CD4-positive, alpha-beta memory T cell (primary cell): ENCODE data around the gene FABP1. TPM values are rescaled to one million over a fixed set of nuclear protein-coding genes. Genes with fewer than 3 reads are reported as not detected.

Experiments used
- CTCF ChIA-PET: fragments of 350-600 bp; sonication (Branson Sonifier 250); formaldehyde crosslinking; loops from one replicate; lab custom pipeline; 2021; ENCODE audit warnings: inconsistent platforms; ENCODE audit not compliant: partially characterized antibody; lab: Charles Lee
- POLR2A ChIA-PET: fragments of 350-600 bp; sonication (Branson Sonifier 250); formaldehyde crosslinking; loops from one replicate; lab custom pipeline; 2021; ENCODE audit not compliant: partially characterized antibody; lab: Charles Lee
- DNase-seq, 5 donors: peaks; one replicate each; pipeline versions ENCODE4 v3.0.0 to v3.0.0-alpha.2; 2020 to 2022; ENCODE audit warnings: mixed read lengths in 1 of 5
- H3K27ac ChIP-seq: one replicate; pipeline ENCODE4 v1.7.0; 2013; ENCODE audit warnings: low read depth, low read length
- H3K27me3 ChIP-seq: 2 replicates; pipeline ENCODE4 v1.7.0; 2013; ENCODE audit warnings: mild to moderate bottlenecking, low read length, moderate library complexity; ENCODE audit not compliant: insufficient read depth
- H3K36me3 ChIP-seq: 2 replicates; pipeline ENCODE4 v1.7.0; 2013; ENCODE audit warnings: mild to moderate bottlenecking, low read length, moderate library complexity; ENCODE audit not compliant: insufficient read depth
- H3K4me1 ChIP-seq: 2 replicates; pipeline ENCODE4 v1.7.0; 2013; ENCODE audit warnings: mild to moderate bottlenecking, low read length, moderate library complexity; ENCODE audit not compliant: insufficient read depth
- H3K4me3 ChIP-seq, 2 donors: one replicate each; pipeline ENCODE4 v1.7.0; 2013; ENCODE audit warnings: low read length in 2 of 2, mild to moderate bottlenecking in 1 of 2
- H3K9me3 ChIP-seq, 2 donors: one replicate each; pipeline ENCODE4 v1.7.0; 2013; ENCODE audit warnings: low read length in 2 of 2, control low read depth in 1 of 2; ENCODE audit not compliant: control insufficient read depth in 1 of 2
- H3K27ac Mint-ChIP-seq, 7 donors: one replicate each; pipeline ENCODE4 v1.8.0; 2020 to 2021; ENCODE audit warnings: mixed read lengths in 7 of 7, mild to moderate bottlenecking in 6 of 7, inconsistent platforms in 3 of 7, moderate library complexity in 3 of 7
- H3K27me3 Mint-ChIP-seq, 2 donors: one replicate each; pipeline ENCODE4 v1.8.0; 2020 to 2021; ENCODE audit warnings: mixed read lengths in 2 of 2
- H3K36me3 Mint-ChIP-seq, 2 donors: one replicate each; pipeline ENCODE4 v1.8.0; 2020 to 2021; ENCODE audit warnings: mixed read lengths in 2 of 2, inconsistent platforms in 1 of 2, mild to moderate bottlenecking in 1 of 2
- H3K4me1 Mint-ChIP-seq, 4 donors: one replicate each; pipeline ENCODE4 v1.8.0; 2020 to 2021; ENCODE audit warnings: mixed read lengths in 4 of 4, mild to moderate bottlenecking in 1 of 4
- H3K4me3 Mint-ChIP-seq, 8 donors: one replicate each; pipeline ENCODE4 v1.8.0; 2020 to 2021; ENCODE audit warnings: mixed read lengths in 8 of 8, mild to moderate bottlenecking in 7 of 8, moderate library complexity in 6 of 8, inconsistent platforms in 3 of 8
- H3K9me3 Mint-ChIP-seq, 8 donors: one replicate each; pipeline ENCODE4 v1.8.0; 2020 to 2021; ENCODE audit warnings: mixed read lengths in 8 of 8, mild to moderate bottlenecking in 5 of 8, inconsistent platforms in 3 of 8, moderate library complexity in 1 of 8
- intact Hi-C: fragments of 100-400 bp; cut with micrococcal nuclease; formaldehyde crosslinking; loops from one replicate; pipeline ENCODE4 v1.15.1; 2023
- polyA plus RNA-seq, 2 donors: library from polyadenylated mRNA; unstranded; fragments of 300-500 nt; fragmentation: Illumina TruSeq; gene quantifications; one replicate each; pipeline ENCODE4 v1.2.3, GENCODE V29; 2021
- total RNA-seq, 2 experiments: library from RNA; stranded (reverse); gene quantifications; one replicate each; pipeline ENCODE4 v1.2.3, GENCODE V29; 2021

FABP1 gene
- total RNA-seq (not detected), polyA plus RNA-seq (not detected)

- no peak within 1 kb of the TSS for H3K27ac ChIP-seq
- no peak for DNase-seq
- Mint-ChIP-seq H3K36me3 (no peaks in the 10 kb centered on the region), H3K4me3 (no peak within 1 kb of the TSS), H3K4me1 (no peaks in the 10 kb centered on the region), H3K9me3 (no peaks in the 10 kb centered on the region), H3K27ac (no peak within 1 kb of the TSS), H3K27me3 (peaks cover 13 to 15% of the 10 kb centered on the region in 2 donors)
- POLR2A ChIA-PET = no interaction called here
- H3K4me3 ChIP-seq = no peak within 1 kb of the TSS
- CTCF ChIA-PET = no interaction called here
- no peaks in the 10 kb centered on the region for H3K9me3 ChIP-seq
- H3K4me1 ChIP-seq = no peaks in the 10 kb centered on the region
- intact Hi-C loops = no loop called here
- H3K36me3 ChIP-seq = no peaks in the 10 kb centered on the region
- H3K27me3 ChIP-seq = no peaks in the 10 kb centered on the region
These were observed at the start of gene FABP1 for GRCh38 chr2:88127888-88128653. TSS of gene FABP1 (minus strand) at chr2:88128062. CDS start at chr2:88128017, 45 bp downstream.

GRCh38 chr2:88177556-88177955, 49.7 kb upstream of the FABP1 start:
- ChIA-PET POLR2A (no interaction called here), CTCF (interaction anchor here (1.6 kb wide), 1 partner anchor 8 kb away, joined by 4 read pairs; no protein-coding TSS in a partner anchor)
- H3K27ac ChIP-seq = no peak overlapping the region
- intact Hi-C loops = no loop called here
- no peaks in the 10 kb centered on the region for H3K9me3 ChIP-seq
- Mint-ChIP-seq H3K4me3 (no peak overlapping the region), H3K36me3 (no peaks in the 10 kb centered on the region), H3K27me3 (peaks cover 4 to 13% of the 10 kb centered on the region in 2 donors), H3K9me3 (peaks cover 0 to 8% (median under 1%) of the 10 kb centered on the region in 8 donors), H3K4me1 (peaks cover 3 to 12% (median 10%) of the 10 kb centered on the region in 4 donors), H3K27ac (peak overlapping the region in 1 of 7 donors; percentile 13)
- no peaks in the 10 kb centered on the region for H3K4me1 ChIP-seq
- no peaks in the 10 kb centered on the region for H3K36me3 ChIP-seq
- H3K27me3 ChIP-seq = no peaks in the 10 kb centered on the region
- H3K4me3 ChIP-seq = no peak overlapping the region
- DNase-seq = no peak

- DNase-seq = no peak
These were observed 48.6 kb upstream of the FABP1 start for GRCh38 chr2:88176352-88176984.

GRCh38 chr2:88172882-88173281, 45.0 kb upstream of the FABP1 start:
- no peak overlapping the region for H3K27ac Mint-ChIP-seq
- no peaks in the 10 kb centered on the region for H3K36me3 ChIP-seq
- H3K27ac ChIP-seq = no peak overlapping the region
- H3K9me3 Mint-ChIP-seq = peaks cover 0 to 1% (median 0%) of the 10 kb centered on the region in 8 donors
- no peaks in the 10 kb centered on the region for H3K9me3 ChIP-seq
- peaks cover 9 to 21% of the 10 kb centered on the region in 2 donors for H3K27me3 Mint-ChIP-seq
- no peak for DNase-seq
- ChIA-PET POLR2A (no interaction called here), CTCF (no interaction called here)
- H3K4me1 ChIP-seq = peaks cover 4% of the 10 kb centered on the region
- no peak overlapping the region for H3K4me3 ChIP-seq
- intact Hi-C loops = no loop called here
- peaks cover 0 to 6% (median 2%) of the 10 kb centered on the region in 4 donors for H3K4me1 Mint-ChIP-seq
- H3K36me3 Mint-ChIP-seq = no peaks in the 10 kb centered on the region
- no peak overlapping the region for H3K4me3 Mint-ChIP-seq
- H3K27me3 ChIP-seq = no peaks in the 10 kb centered on the region

More at GRCh38 chr2:88176352-88176984, 48.6 kb upstream of the FABP1 start:
- no peak overlapping the region for H3K4me3 Mint-ChIP-seq
- Histone ChIP-seq H3K27me3 (no peaks in the 10 kb centered on the region), H3K4me3 (no peak overlapping the region), H3K9me3 (no peaks in the 10 kb centered on the region), H3K4me1 (no peaks in the 10 kb centered on the region), H3K27ac (no peak overlapping the region), H3K36me3 (no peaks in the 10 kb centered on the region)
- no peak overlapping the region for H3K27ac Mint-ChIP-seq
- intact Hi-C loops = no loop called here
- peaks cover 0 to 5% (median 0%) of the 10 kb centered on the region in 8 donors for H3K9me3 Mint-ChIP-seq
- H3K36me3 Mint-ChIP-seq = no peaks in the 10 kb centered on the region
- H3K4me1 Mint-ChIP-seq = peaks cover 1 to 3% (median 2%) of the 10 kb centered on the region in 4 donors
- peaks cover 6 to 20% of the 10 kb centered on the region in 2 donors for H3K27me3 Mint-ChIP-seq
- POLR2A ChIA-PET = interaction anchor here (0.7 kb wide), 1 partner anchor 111 kb away, joined by 3 read pairs; no protein-coding TSS in a partner anchor
- CTCF ChIA-PET = interaction anchor here (1.6 kb wide), 2 partner anchors 10 to 15 kb away, joined by 4 read pairs; no protein-coding TSS in a partner anchor

GRCh38 chr2:88171966-88172365, 44.1 kb upstream of the FABP1 start:
- Histone ChIP-seq H3K9me3 (no peaks in the 10 kb centered on the region), H3K4me1 (peaks cover 4% of the 10 kb centered on the region), H3K27me3 (no peaks in the 10 kb centered on the region), H3K27ac (no peak overlapping the region), H3K4me3 (no peak overlapping the region), H3K36me3 (no peaks in the 10 kb centered on the region)
- peak overlapping the region in 1 of 7 donors; percentile 69 for H3K27ac Mint-ChIP-seq
- peaks cover 9 to 16% of the 10 kb centered on the region in 2 donors for H3K27me3 Mint-ChIP-seq
- no peaks in the 10 kb centered on the region for H3K36me3 Mint-ChIP-seq
- intact Hi-C loops = no loop called here
- no peak for DNase-seq
- peaks cover 0 to 6% (median 2%) of the 10 kb centered on the region in 4 donors for H3K4me1 Mint-ChIP-seq
- POLR2A ChIA-PET = no interaction called here
- peak overlapping the region in 5 of 8 donors; percentile 66 to 83 (median 78) for H3K4me3 Mint-ChIP-seq
- H3K9me3 Mint-ChIP-seq = peaks cover 0 to 1% (median 0%) of the 10 kb centered on the region in 8 donors
- CTCF ChIA-PET = interaction anchor here (1.4 kb wide), 1 partner anchor 12 kb away, joined by 5 read pairs; no protein-coding TSS in a partner anchor

- no peaks in the 10 kb centered on the region for H3K36me3 Mint-ChIP-seq
- H3K27ac Mint-ChIP-seq = peak overlapping the region in 3 of 7 donors; percentile 62 to 88 (median 85)
- no peak overlapping the region for H3K27ac ChIP-seq
- peak overlapping the region in 7 of 8 donors; percentile 62 to 83 (median 78) for H3K4me3 Mint-ChIP-seq
- ChIA-PET CTCF (interaction anchor here (0.6 kb wide), 1 partner anchor 109 kb away, joined by 3 read pairs; no protein-coding TSS in a partner anchor), POLR2A (interaction anchor here (1.8 kb wide), 1 partner anchor 154 kb away, joined by 4 read pairs; the partner anchor contains the start of gene RNU2-63P)
- no peaks in the 10 kb centered on the region for H3K36me3 ChIP-seq
- peaks cover 8 to 14% of the 10 kb centered on the region in 2 donors for H3K27me3 Mint-ChIP-seq
- intact Hi-C loops = no loop called here
- peak overlapping the region in 1 of 2 donors; percentile 31 for H3K4me3 ChIP-seq
- H3K9me3 ChIP-seq = no peaks in the 10 kb centered on the region
- H3K9me3 Mint-ChIP-seq = peaks cover 0 to 1% (median 0%) of the 10 kb centered on the region in 8 donors
- H3K4me1 ChIP-seq = peaks cover 4% of the 10 kb centered on the region
- no peak for DNase-seq
- no peaks in the 10 kb centered on the region for H3K27me3 ChIP-seq
- H3K4me1 Mint-ChIP-seq = peaks cover 0 to 6% (median 2%) of the 10 kb centered on the region in 4 donors
These were observed 42.6 kb upstream of the FABP1 start for GRCh38 chr2:88170472-88170892.

GRCh38 chr2:88168386-88168785, 40.5 kb upstream of the FABP1 start:
- no peaks in the 10 kb centered on the region for H3K9me3 ChIP-seq
- H3K4me3 ChIP-seq = no peak overlapping the region
- no peak overlapping the region for H3K27ac Mint-ChIP-seq
- H3K36me3 Mint-ChIP-seq = no peaks in the 10 kb centered on the region
- peaks cover 4 to 12% of the 10 kb centered on the region in 2 donors for H3K27me3 Mint-ChIP-seq
- H3K27ac ChIP-seq = no peak overlapping the region
- no peak overlapping the region for H3K4me3 Mint-ChIP-seq
- DNase-seq = no peak
- no peaks in the 10 kb centered on the region for H3K36me3 ChIP-seq
- peaks cover 0 to 6% (median 2%) of the 10 kb centered on the region in 4 donors for H3K4me1 Mint-ChIP-seq
- intact Hi-C loops = no loop called here
- H3K27me3 ChIP-seq = no peaks in the 10 kb centered on the region
- H3K4me1 ChIP-seq = peaks cover 4% of the 10 kb centered on the region
- ChIA-PET CTCF (interaction anchor here (2.4 kb wide), 1 partner anchor 8 kb away, joined by 11 read pairs; no protein-coding TSS in a partner anchor), POLR2A (no interaction called here)
- peaks cover 0 to 1% (median 0%) of the 10 kb centered on the region in 8 donors for H3K9me3 Mint-ChIP-seq
